Pulmonary artery endothelial cell (primary cell): ENCODE data around the gene ZSCAN32. TPM values are rescaled to one million over a fixed set of nuclear protein-coding genes. Genes with fewer than 3 reads are reported as not detected.

Experiments used
- DNase-seq: peaks from one replicate; pipeline ENCODE4 v3.0.0-alpha.2; 2011; ENCODE audit warnings: low read depth, low spot score
- total RNA-seq: library from RNA; depleted of rRNA; stranded (reverse); fragments of >200 nt; gene quantifications from 2 replicates; pipeline ENCODE4 v1.2.3, GENCODE V29; 2014

The ZSCAN32 gene
- total RNA-seq, 1 donor from 2014 or later, result 11.9 TPM

DNA sequence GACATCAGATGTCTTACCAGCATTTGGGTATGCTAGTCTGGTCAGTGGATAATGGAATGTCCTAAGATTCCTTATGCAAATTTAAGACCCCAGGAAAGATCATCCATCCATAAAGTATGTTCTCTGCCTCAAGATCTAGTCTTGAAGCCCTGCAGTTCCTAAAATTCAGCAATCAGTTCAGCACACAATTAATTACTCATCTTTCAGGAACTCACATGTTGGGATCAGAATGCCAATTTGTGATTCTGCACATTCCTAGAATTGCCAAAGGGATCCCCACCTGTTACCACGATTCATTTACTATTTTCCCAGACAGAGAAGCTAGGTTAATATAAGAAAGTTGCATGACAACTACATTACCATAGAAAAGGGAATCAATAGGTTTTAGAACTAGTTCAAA is 41.9 kb downstream of the ZSCAN32 start:
- no peak for DNase-seq

DNA sequence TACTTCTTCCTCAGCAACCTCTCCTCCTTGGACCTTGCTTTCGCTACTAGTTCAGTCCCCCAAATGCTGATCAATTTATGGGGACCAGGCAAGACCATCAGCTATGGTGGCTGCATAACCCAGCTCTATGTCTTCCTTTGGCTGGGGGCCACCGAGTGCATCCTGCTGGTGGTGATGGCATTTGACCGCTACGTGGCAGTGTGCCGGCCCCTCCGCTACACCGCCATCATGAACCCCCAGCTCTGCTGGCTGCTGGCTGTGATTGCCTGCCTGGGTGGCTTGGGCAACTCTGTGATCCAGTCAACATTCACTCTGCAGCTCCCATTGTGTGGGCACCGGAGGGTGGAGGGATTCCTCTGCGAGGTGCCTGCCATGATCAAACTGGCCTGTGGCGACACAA is 44.7 kb downstream of the ZSCAN32 start:
- DNase-seq, result no peak

DNA sequence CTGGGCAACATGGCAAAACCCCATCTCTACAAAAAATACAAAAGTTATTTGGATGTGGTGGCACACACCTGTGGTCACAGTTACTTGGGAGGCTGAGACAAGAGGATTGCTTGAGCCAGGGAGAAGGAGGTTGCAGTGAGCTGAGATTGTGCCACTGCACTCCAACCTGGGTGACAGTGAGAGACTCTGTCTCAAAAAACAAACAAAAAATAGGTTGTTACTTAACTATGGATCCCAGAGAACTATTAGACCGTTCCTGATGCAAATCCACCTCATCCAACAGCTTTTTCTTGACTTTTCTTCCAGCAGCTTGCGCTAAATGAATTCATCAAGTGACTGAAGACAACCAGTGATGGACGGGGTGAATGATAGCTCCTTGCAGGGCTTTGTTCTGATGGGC is 45.2 kb downstream of the ZSCAN32 start, which contains the start of gene OR2C1:
OR2C1 (plus strand) TSS at position 301 of the 400 bp plus-strand sequence; CDS start at position 353, 52 bp downstream.
- DNase-seq, result no peak

DNA sequence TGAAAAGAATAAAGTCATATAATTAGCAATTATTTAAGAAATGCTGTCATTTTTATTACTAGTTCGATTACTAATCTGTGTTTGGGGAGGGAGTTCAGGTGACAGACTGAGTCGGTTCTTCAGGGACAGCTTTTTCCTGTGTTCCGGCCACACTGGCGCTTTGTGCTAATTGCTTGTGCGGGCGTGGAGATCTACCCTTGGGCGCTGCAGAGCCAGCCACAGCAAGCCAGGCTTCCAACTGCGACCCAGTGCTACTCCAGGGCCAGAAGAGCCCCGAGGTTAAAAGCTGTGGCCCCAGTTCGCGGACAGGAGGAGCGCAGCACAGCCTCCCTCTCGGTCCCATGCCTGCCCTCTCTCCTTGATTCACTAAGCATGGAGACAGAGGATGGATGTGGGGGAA is 51.6 kb downstream of the ZSCAN32 start:
- no peak for DNase-seq

DNA sequence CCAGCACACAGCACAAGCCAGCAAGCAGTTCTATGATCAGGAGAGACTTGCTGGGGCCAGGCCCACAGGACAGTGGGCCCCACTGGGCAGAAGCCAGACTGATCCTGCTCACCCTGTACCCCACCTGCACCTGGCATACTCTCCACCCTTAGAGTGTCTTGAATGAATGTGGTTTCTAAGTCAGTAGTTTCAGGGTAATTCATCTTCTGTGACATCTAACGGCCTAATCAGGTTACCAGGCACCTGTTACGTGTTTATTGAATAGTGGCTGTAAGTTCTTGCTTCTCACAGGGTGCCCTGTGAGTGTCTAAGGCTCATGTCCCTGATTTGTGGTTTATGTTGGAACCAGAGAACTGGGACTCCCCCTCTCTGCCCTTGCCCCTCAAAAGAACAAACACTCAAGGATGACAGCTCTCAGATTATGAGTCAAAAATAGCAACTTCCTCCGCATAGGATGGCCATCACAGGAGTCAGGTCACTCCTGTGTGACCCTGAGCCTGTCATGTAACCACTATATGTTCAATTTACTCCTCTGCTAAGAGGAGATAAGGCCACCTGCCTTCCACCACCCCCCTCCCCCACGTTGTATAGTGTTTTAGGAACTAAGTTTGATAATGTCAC is 52.1 kb downstream of the ZSCAN32 start:
- DNase-seq, result no peak

DNA sequence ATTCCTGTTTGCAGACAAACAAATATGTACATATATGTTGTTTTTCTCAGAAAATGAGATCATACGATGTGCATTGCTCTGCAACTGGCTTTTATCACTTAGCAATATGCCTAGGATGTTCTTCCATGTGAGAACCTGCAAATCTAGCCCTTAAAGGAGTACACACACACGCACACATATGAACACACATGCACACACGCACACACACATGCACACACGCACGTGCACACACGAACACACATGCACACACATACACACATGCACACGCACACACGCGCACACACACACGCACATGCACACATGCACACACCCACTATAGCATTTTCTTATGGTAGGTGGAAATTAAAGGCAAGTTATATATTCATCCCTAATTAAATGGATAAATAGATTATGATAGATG is 53.2 kb downstream of the ZSCAN32 start:
- DNase-seq, result no peak

DNA sequence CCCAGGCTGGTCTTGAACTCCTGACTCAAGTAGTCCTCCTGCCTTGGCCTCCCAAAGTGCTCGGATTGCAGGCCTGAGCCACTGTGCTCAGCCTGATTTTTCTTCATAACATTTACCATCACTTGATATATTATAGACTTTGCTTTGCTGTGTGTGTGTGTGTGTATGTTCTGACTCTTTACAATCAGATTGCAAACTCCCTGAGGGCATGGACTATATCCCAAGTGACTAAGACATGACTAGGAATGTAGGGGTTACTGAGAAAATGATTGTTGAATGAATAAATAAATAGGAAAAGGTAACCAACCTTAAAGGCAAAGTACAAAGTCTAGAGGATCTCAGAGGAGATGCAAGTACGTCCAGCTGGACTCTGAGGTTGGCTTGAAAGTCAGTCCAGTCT is 54.8 kb downstream of the ZSCAN32 start:
- no peak for DNase-seq

Other genes starting within 250 kb of the ZSCAN32 start
- gene OR1F1, start 212.8 kb downstream of the ZSCAN32 start, total RNA-seq, result 0.13 TPM in 1 of 2 replicates, not detected in the other
- gene ZNF200, start 165.8 kb downstream of the ZSCAN32 start, total RNA-seq, result 10.6 and 12.9 TPM in 2 replicates
- gene MEFV, start 144.4 kb downstream of the ZSCAN32 start, total RNA-seq, result not detected in 2 replicates
- gene ZNF263, start 117.5 kb downstream of the ZSCAN32 start, total RNA-seq, result 39.6 and 52.1 TPM in 2 replicates
- 3.4 and 4.7 TPM in 2 replicates for gene TIGD7, start 95.6 kb downstream of the ZSCAN32 start, total RNA-seq
- 17.6 and 20.3 TPM in 2 replicates for gene ZNF75A, start 95.5 kb downstream of the ZSCAN32 start, total RNA-seq
- gene OR2C1, start 45.1 kb downstream of the ZSCAN32 start, total RNA-seq, result 0.07 TPM in 1 of 2 replicates, not detected in the other
- gene ZNF174, start 211 bp upstream of the ZSCAN32 start, total RNA-seq, result 6.2 and 7.9 TPM in 2 replicates
- 2.2 and 2.9 TPM in 2 replicates for gene ZNF597, start 42.5 kb upstream of the ZSCAN32 start, total RNA-seq
- 11.8 and 12.7 TPM in 2 replicates for gene NAA60, start 42.7 kb upstream of the ZSCAN32 start, total RNA-seq
- gene C16orf90, start 94.5 kb upstream of the ZSCAN32 start, total RNA-seq, result not detected in 2 replicates
- gene CLUAP1, start 100.0 kb upstream of the ZSCAN32 start, total RNA-seq, result 11.1 and 13.6 TPM in 2 replicates
- 1.4 and 2.0 TPM in 2 replicates for gene NLRC3, start 176.4 kb upstream of the ZSCAN32 start, total RNA-seq
- gene SLX4, start 210.6 kb upstream of the ZSCAN32 start, total RNA-seq, result 2.8 and 4.0 TPM in 2 replicates